Esophagus squamous epithelium (tissue), 5 donors: Measurements from ENCODE around the gene MUC22. TPM values are rescaled to one million over a fixed set of nuclear protein-coding genes. Genes with fewer than 3 reads are reported as not detected.
"Not testable (repeated sequence)": the region's sequence is repeated elsewhere in the genome, so short reads cannot be mapped to it uniquely, and the experiment has no call there.

ENCODE experiments used
- DNase-seq: peaks from one replicate; lab custom pipeline; 2025; lab: John Stamatoyannopoulos, UW
- H3K27ac ChIP-seq, 4 donors: fragments of 200-600 bp; sonication (generic); one replicate each; pipeline ENCODE4 v1.5.1; 2016 to 2019; ENCODE audit warnings: mild to moderate bottlenecking in 1 of 4
- H3K27me3 ChIP-seq, 4 donors: fragments of 200-600 bp; sonication (generic); 1 replicate in 3 of 4; 2 replicates in 1 of 4; pipeline versions ENCODE4 v1.5.1 to v1.6.0; 2017 to 2021; ENCODE audit warnings: antibody characterized with exemption in 1 of 4
- H3K36me3 ChIP-seq, 3 donors: fragments of 200-600 bp; sonication (generic); one replicate each; pipeline ENCODE4 v1.5.1; 2016 to 2019
- H3K4me1 ChIP-seq, 3 donors: fragments of 200-600 bp; sonication (generic); one replicate each; pipeline ENCODE4 v1.5.1; 2017 to 2019
- H3K4me3 ChIP-seq, 4 donors: fragments of 200-600 bp; sonication (generic); 1 replicate in 3 of 4; 2 replicates in 1 of 4; pipeline ENCODE4 v1.5.1; 2016 to 2019; ENCODE audit warnings: mild to moderate bottlenecking in 2 of 4, moderate library complexity in 1 of 4
- H3K9me3 ChIP-seq, 3 donors: fragments of 200-600 bp; sonication (generic); one replicate each; pipeline ENCODE4 v1.5.1; 2016 to 2019
- CTCF ChIP-seq, 6 experiments: fragments of 450-650 bp in 4 of 6; fragments of 200-600 bp in 2 of 6; sonication (generic) in 2 of 6; IDR thresholded peaks; one replicate each; pipeline ENCODE4 v1.5.1; 2016 to 2019; ENCODE audit warnings: antibody characterized with exemption in 6 of 6, mild to moderate bottlenecking in 4 of 6, moderate library complexity in 4 of 6
- POLR2A ChIP-seq, 4 donors: fragments of 450-650 bp; IDR thresholded peaks; one replicate each; pipeline ENCODE4 v1.6.1; 2017; ENCODE audit warnings: antibody characterized with exemption in 4 of 4, mild to moderate bottlenecking in 4 of 4, moderate library complexity in 3 of 4
- WGBS, 2 donors: methylation state at CpG; one replicate each; pipeline ENCODE4 v1.1.5; 2018; 5-methylcytosine and 5-hydroxymethylcytosine counted together
- intact Hi-C: fragments of 100-400 bp; cut with DNase I; formaldehyde crosslinking; loops from one replicate; pipeline ENCODE4 v1.15.0; 2022
- total RNA-seq, 4 donors: library from RNA; depleted of rRNA; stranded (reverse); fragments of >200 nt; gene quantifications; one replicate each; pipeline ENCODE4 v1.1.0, GENCODE V29; 2016
- donor health status: DM: yes; HTN: yes; CAD: no.

Gene MUC22
- total RNA-seq, 4 donors from 2014 or later = 4.1 to 10.1 (median 7.6) TPM

- no peak for TF ChIP-seq CTCF (IDR thresholded peaks at IDR 0.05)
- no peak for TF ChIP-seq POLR2A (IDR thresholded peaks at IDR 0.05)
- peaks cover 0 to 2% (median 0%) of the 10 kb centered on the region in 4 donors for H3K27me3 ChIP-seq
- no peak for DNase-seq
- intact Hi-C loops = no loop called here
- peaks cover 0 to 9% (median 0%) of the 10 kb centered on the region in 3 donors for H3K4me1 ChIP-seq
- no peak overlapping the region for H3K27ac ChIP-seq
- 79 to 84% methylated on average over 10 to 11 of the region's 12 CpGs for WGBS, 2 donors
- no peaks in the 10 kb centered on the region for H3K9me3 ChIP-seq
- no peak overlapping the region for H3K4me3 ChIP-seq
- H3K36me3 ChIP-seq = no peaks in the 10 kb centered on the region
Measured at GRCh38 chr6:31041372-31041974, 31.2 kb downstream of the MUC22 start.

- no peak for DNase-seq
- intact Hi-C loops = no loop called here
- WGBS, 2 donors = 15 to 22% methylated on average over 4 of the region's 4 CpGs
- no peak overlapping the region for H3K4me3 ChIP-seq
- H3K4me1 ChIP-seq = peaks cover 0 to 13% (median 0%) of the 10 kb centered on the region in 3 donors
- H3K27me3 ChIP-seq = peaks cover 0 to 14% (median 0%) of the 10 kb centered on the region in 4 donors
- no peaks in the 10 kb centered on the region for H3K9me3 ChIP-seq
- H3K36me3 ChIP-seq = no peaks in the 10 kb centered on the region
- H3K27ac ChIP-seq = no peak overlapping the region
- no peak for TF ChIP-seq POLR2A (IDR thresholded peaks at IDR 0.05)
- peak; percentile 12 to 66 (median 32) for TF ChIP-seq CTCF (IDR thresholded peaks at IDR 0.05)
Measured at GRCh38 chr6:31042806-31043205, 32.5 kb downstream of the MUC22 start.

GRCh38 chr6:31048099-31048498 is 37.8 kb downstream of the MUC22 start:
- H3K4me3 ChIP-seq = no peak overlapping the region
- no peaks in the 10 kb centered on the region for H3K36me3 ChIP-seq
- intact Hi-C loops = no loop called here
- H3K9me3 ChIP-seq = no peaks in the 10 kb centered on the region
- TF ChIP-seq CTCF (IDR thresholded peaks at IDR 0.05) = no peak
- peaks cover 0 to 26% (median 0%) of the 10 kb centered on the region in 4 donors for H3K27me3 ChIP-seq
- peaks cover 0 to 10% (median 0%) of the 10 kb centered on the region in 3 donors for H3K4me1 ChIP-seq
- peak overlapping the region; percentile 28 to 65 (median 47) for H3K27ac ChIP-seq
- 66 to 71% methylated on average over 4 of the region's 4 CpGs for WGBS, 2 donors
- DNase-seq = no peak

- no peaks in the 10 kb centered on the region for H3K9me3 ChIP-seq
- no peak overlapping the region for H3K4me3 ChIP-seq
- H3K36me3 ChIP-seq = no peaks in the 10 kb centered on the region
- no peak for DNase-seq
- TF ChIP-seq CTCF (IDR thresholded peaks at IDR 0.05) = no peak
- no peak for TF ChIP-seq POLR2A (IDR thresholded peaks at IDR 0.05)
- peak overlapping the region in 1 of 4 donors; percentile 4 for H3K27ac ChIP-seq
- intact Hi-C loops = no loop called here
- WGBS, 2 donors = 84 to 92% methylated on average over 6 of the region's 6 CpGs
- peaks cover 0 to 15% (median 0%) of the 10 kb centered on the region in 3 donors for H3K4me1 ChIP-seq
- peaks cover 0 to 33% (median 0%) of the 10 kb centered on the region in 4 donors for H3K27me3 ChIP-seq
Measured at GRCh38 chr6:31049518-31049917, 39.2 kb downstream of the MUC22 start.

GRCh38 chr6:31053187-31053586 is 42.9 kb downstream of the MUC22 start:
- H3K36me3 ChIP-seq, H3K4me3 ChIP-seq, H3K9me3 ChIP-seq, intact Hi-C loops, DNase-seq: not testable (repeated sequence)
- Histone ChIP-seq H3K4me1 (peaks cover 4 to 44% (median 10%) of the 10 kb centered on the region in 3 donors), H3K27me3 (peaks cover 0 to 16% (median 0%) of the 10 kb centered on the region in 4 donors), H3K27ac (peak overlapping the region in 1 of 4 donors; percentile 77)
- WGBS, 2 donors = 66 to 91% methylated on average over 4 of the region's 4 CpGs
